Cortex of kidney (tissue), 1 donor: ENCODE data around the gene TAPBPL.
A peak's percentile ranks its signal among the peaks of the same experiment; 100 is the strongest.
"Not testable (repeated sequence)": the region's sequence is repeated elsewhere in the genome, so short reads cannot be mapped to it uniquely, and the experiment has no call there.

ENCODE experiments used
- DNase-seq: peaks from one replicate; lab custom pipeline; 2025; lab: John Stamatoyannopoulos, UW

TAPBPL gene

GRCh38 chr12:6463858-6464257 is 12.0 kb downstream of the TAPBPL start:
- DNase-seq, result no peak

GRCh38 chr12:6464531-6464930 is 12.7 kb downstream of the TAPBPL start:
- no peak for DNase-seq

GRCh38 chr12:6465467-6466183 is 13.8 kb downstream of the TAPBPL start:
- DNase-seq, result no peak

DNA sequence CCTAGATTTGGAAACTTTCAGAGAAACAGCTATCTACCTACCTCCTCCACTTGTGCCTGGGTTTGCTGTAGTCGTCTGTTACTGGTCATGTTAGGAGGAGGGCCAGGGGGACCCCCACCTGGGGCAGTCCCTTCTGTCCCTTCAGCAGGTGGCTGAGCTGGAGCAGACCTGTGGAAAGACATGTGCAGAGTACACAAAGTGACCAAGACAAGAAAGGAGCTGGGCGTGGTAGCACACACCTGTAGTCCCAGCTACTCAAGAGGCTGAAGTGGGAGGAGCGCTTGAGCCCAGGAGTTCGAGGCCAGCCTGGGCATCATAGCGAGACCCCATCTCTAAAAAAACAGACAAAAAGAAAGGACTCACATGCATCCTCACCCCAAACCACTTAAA is 14.3 kb downstream of the TAPBPL start:
- no peak for DNase-seq

- not testable (repeated sequence) for DNase-seq
These were observed 14.9 kb downstream of the TAPBPL start for GRCh38 chr12:6466751-6467150.

DNA sequence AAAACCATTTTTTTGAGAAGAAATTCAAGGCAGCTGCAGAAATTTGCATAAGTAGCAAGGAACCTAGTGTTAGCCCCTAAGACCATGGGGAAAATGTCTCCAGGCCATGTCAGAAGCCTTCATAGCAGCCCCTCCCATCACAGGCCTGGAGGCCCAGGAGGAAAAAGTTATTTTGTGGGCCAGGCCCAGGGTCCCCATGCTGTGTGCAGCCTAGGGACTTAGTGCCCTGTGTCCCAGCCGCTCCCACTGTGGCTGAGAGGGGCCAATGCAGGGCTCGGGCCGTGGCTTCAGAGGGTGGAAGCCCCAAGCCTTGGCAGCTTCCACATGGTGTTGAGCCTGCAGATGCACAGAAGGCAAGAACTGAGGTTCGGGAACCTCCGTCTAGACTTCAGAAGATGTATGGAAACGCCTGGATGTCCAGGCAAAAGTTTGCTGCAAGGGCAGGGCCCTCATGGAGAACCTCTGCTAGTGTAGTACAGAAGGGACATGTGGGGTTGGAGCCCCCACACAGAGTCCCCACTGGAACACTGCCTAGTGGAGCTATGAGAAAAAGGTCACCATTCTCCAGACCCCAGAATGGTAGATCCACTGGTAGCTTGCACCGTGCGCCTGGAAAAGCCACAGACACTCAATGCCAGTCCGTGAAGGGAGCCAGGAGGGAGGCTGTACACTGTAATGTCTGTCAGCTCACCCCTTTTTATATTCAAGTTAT is 15.9 kb downstream of the TAPBPL start:
- not testable (repeated sequence) for DNase-seq

GRCh38 chr12:6468283-6468575 is 16.4 kb downstream of the TAPBPL start:
- no peak for DNase-seq

DNA sequence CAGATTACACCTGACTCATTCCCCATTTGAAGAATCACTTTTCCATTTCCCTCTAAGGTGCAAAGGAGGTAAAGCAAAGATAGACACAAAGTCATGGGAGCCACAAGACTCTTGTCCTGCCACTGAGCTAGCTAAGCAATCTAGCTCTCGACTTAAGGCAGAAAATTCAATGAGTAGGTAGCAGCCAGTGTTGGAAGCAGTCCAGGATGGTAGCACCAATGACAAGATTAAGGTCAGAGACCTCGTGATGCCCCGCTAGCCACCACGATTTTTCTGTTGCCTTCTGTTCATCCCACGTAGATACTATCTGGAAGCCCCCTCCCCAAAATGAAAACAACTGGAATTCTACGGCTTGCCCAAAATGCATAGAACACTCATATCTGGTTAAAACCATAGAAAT is 17.2 kb downstream of the TAPBPL start:
- DNase-seq, result no peak

- no peak for DNase-seq
These were observed 17.9 kb downstream of the TAPBPL start for GRCh38 chr12:6469609-6470374.

- DNase-seq, result peak; percentile 81
These were observed 18.7 kb downstream of the TAPBPL start, which contains the start of gene VAMP1 for GRCh38 chr12:6470375-6471163. TSS of gene VAMP1 (minus strand) at chr12:6470677. CDS start at chr12:6470531, 146 bp downstream.

DNA sequence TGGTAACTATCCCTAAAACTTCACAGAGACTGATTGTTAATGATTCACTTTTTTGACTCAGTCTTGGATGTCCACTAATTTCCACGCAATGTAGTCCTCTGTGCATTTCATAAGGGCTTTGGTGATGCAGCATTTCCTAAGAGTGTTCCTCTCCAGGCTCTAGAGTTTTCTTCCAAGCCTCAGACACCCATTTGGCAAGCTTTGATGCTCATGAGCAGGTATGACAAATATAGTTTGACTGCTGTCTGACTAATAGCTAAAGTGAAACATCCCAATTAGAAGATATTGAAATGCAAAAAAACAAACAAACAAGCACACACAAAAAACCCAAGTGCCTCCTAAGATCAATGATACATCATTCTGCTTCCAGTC is 20.1 kb downstream of the TAPBPL start:
- no peak for DNase-seq

GRCh38 chr12:6472491-6472890 is 20.6 kb downstream of the TAPBPL start:
- no peak for DNase-seq

GRCh38 chr12:6475233-6475975 is 23.6 kb downstream of the TAPBPL start:
- DNase-seq, result not testable (repeated sequence)

GRCh38 chr12:6476489-6476888 is 24.6 kb downstream of the TAPBPL start:
- DNase-seq, result no peak

DNA sequence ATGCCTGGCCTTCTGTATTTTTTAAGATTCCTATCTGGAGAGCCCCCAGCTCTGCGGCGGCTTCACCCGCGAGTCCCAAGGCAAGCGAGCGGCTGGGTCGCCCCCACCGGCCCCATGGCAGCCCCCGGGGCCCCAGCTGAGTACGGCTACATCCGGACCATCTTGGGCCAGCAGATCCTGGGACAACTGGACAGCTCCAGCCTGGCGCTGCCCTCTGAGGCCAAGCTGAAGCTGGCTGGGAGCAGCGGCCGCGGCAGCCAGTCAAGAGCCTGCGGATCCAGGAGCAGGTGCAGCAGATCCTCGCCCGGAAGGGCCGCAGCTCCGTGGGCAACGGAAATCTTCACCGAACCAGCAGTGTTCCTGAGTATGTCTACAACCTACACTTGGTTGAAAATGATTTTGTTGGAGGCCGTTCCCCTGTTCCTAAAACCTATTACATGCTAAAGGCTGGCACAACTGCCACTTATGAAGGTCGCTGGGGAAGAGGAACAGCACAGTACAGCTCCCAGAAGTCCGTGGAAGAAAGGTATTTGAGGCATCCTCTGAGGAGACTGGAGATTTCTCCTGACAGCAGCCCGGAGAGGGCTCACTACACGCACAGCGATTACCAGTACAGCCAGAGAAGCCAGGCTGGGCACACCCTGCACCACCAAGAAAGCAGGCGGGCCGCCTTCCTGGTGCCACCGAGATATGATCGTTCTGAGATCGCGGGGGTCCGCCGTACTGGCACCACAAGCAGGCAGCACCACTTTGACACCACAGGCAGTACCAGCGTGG is 25.9 kb downstream of the TAPBPL start:
- not testable (repeated sequence) for DNase-seq

DNA sequence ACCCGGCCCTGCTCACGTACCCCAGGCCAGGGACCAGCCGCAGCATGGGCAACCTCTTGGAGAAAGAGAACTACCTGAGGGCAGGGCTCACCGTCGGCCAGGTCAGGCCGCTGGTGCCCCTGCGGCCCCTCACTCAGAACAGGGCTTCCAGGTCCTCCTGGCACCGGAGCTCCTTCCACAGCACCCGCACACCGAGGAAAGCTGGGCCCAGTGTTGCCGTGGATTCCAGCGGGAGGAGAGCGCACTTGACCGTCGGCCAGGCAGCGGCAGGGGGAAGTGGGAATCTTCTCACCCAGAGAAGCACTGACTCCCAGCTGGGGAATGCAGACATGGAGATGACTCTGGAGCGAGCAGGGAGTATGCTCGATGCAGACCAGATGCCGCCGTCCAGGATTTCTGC is 26.6 kb downstream of the TAPBPL start:
- no peak for DNase-seq

DNA sequence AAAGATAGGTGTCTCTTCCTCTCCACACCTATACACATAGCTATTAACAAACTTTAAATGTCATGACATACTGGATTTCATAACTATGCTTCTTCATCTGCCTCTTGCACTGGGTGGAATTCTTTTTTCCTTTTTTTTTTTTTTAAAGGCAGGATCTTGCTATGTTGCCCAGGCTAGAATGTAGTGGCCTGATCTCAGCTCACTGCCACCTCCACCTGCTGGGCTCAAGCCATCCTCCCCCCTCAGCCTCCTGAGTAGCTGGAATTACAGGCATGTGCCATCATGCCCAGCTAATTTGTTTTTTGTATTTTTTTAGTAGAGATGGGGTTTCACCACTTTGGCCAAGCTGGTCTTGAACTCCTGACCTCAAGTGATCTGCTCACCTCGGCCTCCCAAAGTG is 36.4 kb downstream of the TAPBPL start:
- DNase-seq, result no peak

DNA sequence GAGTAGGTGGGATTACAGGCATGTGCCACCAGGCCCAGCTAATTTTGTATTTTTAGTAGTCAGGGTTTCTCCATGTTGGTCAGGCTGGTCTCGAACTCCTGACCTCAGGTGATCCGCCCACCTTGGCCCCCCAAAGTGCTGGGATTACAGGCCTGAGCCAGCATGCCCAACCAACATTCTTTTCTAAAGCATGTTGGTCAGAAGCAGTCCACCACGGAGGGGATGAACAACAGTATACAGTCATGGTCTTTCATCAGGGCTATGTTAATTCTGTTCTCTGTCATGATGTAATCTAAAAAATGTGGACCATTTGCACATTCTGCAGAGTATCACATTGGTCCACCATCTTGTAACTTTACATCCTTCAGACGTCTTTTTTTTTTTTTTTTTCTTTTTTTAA is 37.6 kb downstream of the TAPBPL start:
- no peak for DNase-seq

DNA sequence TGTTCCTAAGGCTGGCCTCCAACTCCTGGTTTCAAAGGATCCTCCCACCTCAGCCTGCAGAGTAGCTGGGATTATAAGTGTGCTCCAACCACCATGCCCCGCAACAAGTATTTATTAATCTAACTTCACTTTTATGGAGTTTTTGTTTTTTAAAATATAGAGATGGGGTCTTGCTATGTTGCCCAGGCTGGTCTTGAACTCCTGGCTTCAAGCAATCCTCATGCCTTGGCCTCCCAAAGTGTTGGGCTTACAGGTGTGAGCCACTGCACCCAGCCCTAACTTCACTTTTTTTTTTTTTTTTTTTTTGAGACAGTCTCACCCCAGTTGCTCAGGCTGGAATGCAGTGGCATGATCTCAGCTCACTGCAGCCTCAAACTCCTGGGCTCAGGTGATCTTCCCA is 38.8 kb downstream of the TAPBPL start:
- DNase-seq, result not testable (repeated sequence)

- DNase-seq, result peak; percentile 49
These were observed 41.1 kb downstream of the TAPBPL start, which contains the start of gene MRPL51 for GRCh38 chr12:6492838-6493496. TSS of gene MRPL51 (minus strand) at chr12:6493262. CDS start at chr12:6493136, 126 bp downstream.
